ENCODE data around the gene MTFMT. TPM values are rescaled to one million over a fixed set of nuclear protein-coding genes. Genes with fewer than 3 reads are reported as not detected.

The MTFMT gene
- total RNA-seq, 1 donor from 2014 or later: 10.6 TPM

DNA sequence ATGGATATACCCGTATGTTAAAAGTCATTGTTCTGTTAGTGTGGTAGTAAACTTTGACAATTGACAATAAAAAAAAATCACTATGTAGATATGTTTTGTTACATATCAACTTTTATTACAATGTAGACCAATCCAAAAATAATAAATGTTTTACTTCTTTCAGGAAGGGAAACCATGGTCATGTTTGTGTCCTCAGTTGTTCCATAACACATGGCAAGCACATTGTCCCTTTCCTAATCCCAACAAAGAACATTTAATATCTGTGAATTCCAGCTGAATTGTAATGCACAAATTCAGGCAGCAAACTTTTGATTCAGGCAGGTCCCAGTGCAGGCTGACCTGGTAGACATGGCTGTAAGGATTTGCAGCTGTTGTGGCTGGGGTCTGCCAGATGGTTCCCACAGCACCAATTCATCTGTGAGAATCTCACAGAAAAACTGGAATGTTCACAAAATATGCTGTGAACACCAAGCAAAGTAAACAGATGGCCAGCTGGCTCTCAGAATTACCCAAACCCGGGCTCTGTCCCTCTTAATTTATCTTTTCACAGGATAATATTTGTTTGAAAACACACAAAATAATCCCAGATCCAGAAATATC is 37.8 kb downstream of the MTFMT start:
- Mint-ChIP-seq H3K27ac (ENCODE audit: unreplicated experiment) (no peak overlapping the region), H3K36me3 (ENCODE audit: low read depth, unreplicated experiment) (peaks cover 14% of the 10 kb centered on the region), H3K27me3 (ENCODE audit: unreplicated experiment) (peaks cover 5% of the 10 kb centered on the region), H3K4me3 (ENCODE audit: unreplicated experiment) (peak overlapping the region; percentile 47), H3K4me1 (ENCODE audit: unreplicated experiment) (peaks cover 22% of the 10 kb centered on the region), H3K9me3 (ENCODE audit: unreplicated experiment) (no peaks in the 10 kb centered on the region)
- TF ChIP-seq, protein P1, sequence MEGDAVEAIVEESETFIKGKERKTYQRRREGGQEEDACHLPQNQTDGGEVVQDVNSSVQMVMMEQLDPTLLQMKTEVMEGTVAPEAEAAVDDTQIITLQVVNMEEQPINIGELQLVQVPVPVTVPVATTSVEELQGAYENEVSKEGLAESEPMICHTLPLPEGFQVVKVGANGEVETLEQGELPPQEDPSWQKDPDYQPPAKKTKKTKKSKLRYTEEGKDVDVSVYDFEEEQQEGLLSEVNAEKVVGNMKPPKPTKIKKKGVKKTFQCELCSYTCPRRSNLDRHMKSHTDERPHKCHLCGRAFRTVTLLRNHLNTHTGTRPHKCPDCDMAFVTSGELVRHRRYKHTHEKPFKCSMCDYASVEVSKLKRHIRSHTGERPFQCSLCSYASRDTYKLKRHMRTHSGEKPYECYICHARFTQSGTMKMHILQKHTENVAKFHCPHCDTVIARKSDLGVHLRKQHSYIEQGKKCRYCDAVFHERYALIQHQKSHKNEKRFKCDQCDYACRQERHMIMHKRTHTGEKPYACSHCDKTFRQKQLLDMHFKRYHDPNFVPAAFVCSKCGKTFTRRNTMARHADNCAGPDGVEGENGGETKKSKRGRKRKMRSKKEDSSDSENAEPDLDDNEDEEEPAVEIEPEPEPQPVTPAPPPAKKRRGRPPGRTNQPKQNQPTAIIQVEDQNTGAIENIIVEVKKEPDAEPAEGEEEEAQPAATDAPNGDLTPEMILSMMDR (IDR thresholded peaks at IDR 0.05; ENCODE audit: unreplicated experiment): no peak
- DNase-seq (ENCODE audit: low spot score): no peak

DNA sequence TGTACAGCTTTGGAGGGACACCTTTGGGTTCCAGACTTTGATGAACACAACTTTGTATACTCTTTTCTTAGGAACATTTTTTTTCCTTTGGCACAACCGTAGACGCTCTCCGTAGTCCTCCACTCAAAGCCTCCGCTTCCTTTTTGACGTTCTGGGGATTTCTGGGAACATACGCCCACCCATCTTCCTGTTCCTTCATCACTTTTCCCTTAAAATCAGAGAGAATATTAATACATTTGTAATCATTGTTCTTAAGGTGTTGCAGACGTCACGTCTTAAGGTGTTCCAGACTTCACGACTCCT is 39.3 kb downstream of the MTFMT start:
- Mint-ChIP-seq H3K9me3 (ENCODE audit: unreplicated experiment) (no peaks in the 10 kb centered on the region), H3K4me1 (ENCODE audit: unreplicated experiment) (peaks cover 29% of the 10 kb centered on the region), H3K4me3 (ENCODE audit: unreplicated experiment) (peak overlapping the region; percentile 93), H3K27ac (ENCODE audit: unreplicated experiment) (peak overlapping the region; percentile 99), H3K36me3 (ENCODE audit: low read depth, unreplicated experiment) (peaks cover 14% of the 10 kb centered on the region), H3K27me3 (ENCODE audit: unreplicated experiment) (peaks cover 5% of the 10 kb centered on the region)
- no peak for DNase-seq (ENCODE audit: low spot score)
- TF ChIP-seq, protein P1 (IDR thresholded peaks at IDR 0.05; ENCODE audit: unreplicated experiment): no peak

DNA sequence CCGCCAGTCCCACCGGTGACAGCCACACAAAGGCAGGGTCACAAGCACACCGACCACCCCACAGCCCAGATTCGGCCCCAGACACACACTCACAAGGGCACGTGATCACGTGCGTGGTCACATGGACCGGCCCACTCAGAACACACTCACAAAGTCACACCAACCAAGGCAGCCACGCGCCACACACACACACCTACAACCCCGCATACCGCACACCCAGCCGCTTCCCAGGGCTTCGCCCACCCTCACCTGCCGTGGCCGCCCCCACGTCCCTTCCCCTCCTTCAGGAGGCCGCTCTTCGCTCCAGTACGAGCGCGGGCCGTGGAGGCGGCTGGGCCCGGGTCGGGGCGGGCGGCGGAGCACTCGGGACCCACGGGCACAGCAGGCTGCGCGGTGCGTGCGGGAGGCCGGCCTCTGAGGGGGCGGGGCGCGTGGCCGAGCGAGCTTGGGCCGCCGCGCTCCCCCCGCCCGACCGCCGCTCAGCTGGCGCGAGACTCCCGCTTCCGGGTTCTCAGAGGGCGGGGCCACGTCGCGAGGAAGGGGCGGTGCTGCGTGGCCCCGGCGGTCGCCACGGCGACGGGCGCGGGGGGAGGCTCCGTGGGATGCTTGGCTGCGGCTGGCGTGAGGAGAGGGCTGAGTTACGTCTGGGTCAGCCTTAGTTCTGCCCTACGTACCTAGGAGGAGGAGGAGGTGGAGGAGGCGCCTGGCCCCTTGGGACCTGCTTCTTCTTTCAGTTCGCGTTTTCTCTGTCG is 39.8 kb downstream of the MTFMT start, which contains the start of gene SPG21:
SPG21 (minus strand) TSS at position 499 of the 752 bp plus-strand sequence. CDS start 6,345 bp downstream, outside the sequence.
- Mint-ChIP-seq H3K27ac (ENCODE audit: unreplicated experiment) (peak within 1 kb of the TSS; percentile 99), H3K9me3 (ENCODE audit: unreplicated experiment) (no peaks in the 10 kb centered on the region), H3K4me1 (ENCODE audit: unreplicated experiment) (peaks cover 30% of the 10 kb centered on the region), H3K4me3 (ENCODE audit: unreplicated experiment) (peak within 1 kb of the TSS; percentile 99), H3K27me3 (ENCODE audit: unreplicated experiment) (peaks cover 5% of the 10 kb centered on the region), H3K36me3 (ENCODE audit: low read depth, unreplicated experiment) (peaks cover 14% of the 10 kb centered on the region)
- TF ChIP-seq, protein P1 (IDR thresholded peaks at IDR 0.05; ENCODE audit: unreplicated experiment): no peak
- DNase-seq (ENCODE audit: low spot score): peak; percentile 96

DNA sequence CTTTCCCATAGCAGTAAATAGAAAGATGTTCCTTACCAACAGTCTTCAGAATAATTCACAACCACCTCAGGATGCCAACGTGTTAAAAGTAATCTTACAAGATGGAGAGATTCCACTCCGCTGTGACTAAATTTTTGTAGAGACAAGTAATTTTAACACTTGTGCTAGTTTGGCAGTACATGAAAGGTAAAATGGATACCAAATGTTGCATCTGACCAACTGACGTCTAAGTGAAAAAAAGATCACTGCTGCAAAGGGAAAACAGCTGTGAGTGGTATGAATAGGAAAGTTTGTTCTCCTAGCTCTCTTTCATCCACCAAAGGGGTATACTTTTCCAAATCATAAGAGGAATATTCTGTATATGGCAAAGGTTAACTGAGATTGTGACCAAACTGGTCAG is 42.3 kb downstream of the MTFMT start:
- TF ChIP-seq, protein P1 (IDR thresholded peaks at IDR 0.05; ENCODE audit: unreplicated experiment): no peak
- peaks cover 14% of the 10 kb centered on the region for H3K36me3 Mint-ChIP-seq (ENCODE audit: low read depth, unreplicated experiment)
- peaks cover 30% of the 10 kb centered on the region for H3K4me1 Mint-ChIP-seq (ENCODE audit: unreplicated experiment)
- DNase-seq (ENCODE audit: low spot score): no peak
- H3K9me3 Mint-ChIP-seq (ENCODE audit: unreplicated experiment): no peaks in the 10 kb centered on the region
- no peak overlapping the region for H3K4me3 Mint-ChIP-seq (ENCODE audit: unreplicated experiment)
- H3K27ac Mint-ChIP-seq (ENCODE audit: unreplicated experiment): no peak overlapping the region
- H3K27me3 Mint-ChIP-seq (ENCODE audit: unreplicated experiment): peaks cover 5% of the 10 kb centered on the region

Data from endothelial cell (in vitro differentiated cells).